Activated T-cell treated with anti-CD3 and anti-CD28 coated beads for 1 hour (primary cell): ENCODE results near the gene NOP14.
"Not testable (repeated sequence)": the region's sequence is repeated elsewhere in the genome, so short reads cannot be mapped to it uniquely, and the experiment has no call there.

Experiments
- DNase-seq: peaks from one replicate; pipeline ENCODE4 v3.0.0-alpha.2; 2020; ENCODE audit warnings: low read depth

The NOP14 gene

DNA sequence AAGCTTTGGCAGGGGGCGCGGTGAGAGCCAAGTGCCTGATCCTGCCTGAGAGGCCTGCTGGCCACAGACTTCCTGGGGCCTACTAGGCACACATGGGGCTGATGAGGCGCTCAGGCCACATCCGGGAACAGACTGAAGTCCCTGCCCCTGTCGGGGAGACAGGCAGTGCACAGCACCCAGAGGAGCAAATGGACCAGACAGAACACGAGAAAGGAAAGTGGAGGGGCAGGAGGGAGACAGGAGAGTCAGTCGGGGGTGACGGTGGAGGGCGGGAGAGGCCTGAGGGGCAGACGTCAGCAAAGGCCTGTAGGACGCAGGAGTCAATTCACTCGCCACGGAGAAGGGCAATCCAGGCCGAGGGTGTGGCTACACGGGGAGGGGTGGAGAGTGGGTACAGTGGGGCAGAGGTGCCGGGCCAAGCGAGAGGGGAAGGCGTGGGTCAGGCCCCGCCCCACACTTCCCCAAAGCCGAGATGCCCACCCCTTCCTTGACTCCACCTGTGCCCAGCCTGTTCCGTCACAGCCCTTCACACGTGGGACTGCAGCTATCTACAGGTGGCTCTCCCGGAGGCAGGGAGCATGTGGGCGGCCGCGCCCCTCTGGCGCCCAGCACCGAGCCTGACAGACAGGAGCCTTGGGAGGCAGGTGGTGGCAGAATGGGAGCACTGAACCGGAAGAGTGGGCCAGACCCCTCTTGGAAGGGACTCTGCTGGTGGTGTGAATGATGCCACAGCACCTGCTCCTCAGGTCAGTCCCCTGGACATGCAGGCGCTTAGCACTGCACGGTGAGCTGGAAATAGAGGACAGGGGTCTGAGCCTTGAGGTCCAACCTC is 20.5 kb downstream of the NOP14 start:
- DNase-seq = no peak

DNA sequence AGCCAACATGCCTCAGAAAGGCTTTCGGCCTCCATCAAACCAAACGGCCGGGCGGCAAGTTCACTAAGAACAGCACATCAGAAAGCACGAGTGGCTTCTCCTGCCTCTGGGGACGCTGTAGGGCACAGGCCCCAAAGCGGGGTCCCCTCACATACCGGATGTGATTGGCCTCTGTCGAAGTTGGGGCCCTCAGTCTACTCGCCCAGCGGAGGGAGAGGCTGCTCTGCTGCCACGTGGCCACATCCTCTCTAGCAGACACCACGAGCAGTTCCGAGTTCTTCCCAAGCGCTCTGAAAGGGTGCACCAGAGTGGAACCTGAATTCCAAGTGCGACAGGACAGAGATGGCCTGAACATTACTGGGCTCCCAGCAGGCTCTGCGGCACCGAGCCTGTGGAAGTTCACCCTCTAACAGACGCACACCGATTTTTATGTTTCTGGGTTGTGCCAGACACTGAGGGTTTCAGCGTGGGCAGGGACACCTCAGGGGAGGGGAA is 21.1 kb downstream of the NOP14 start:
- DNase-seq = no peak

DNA sequence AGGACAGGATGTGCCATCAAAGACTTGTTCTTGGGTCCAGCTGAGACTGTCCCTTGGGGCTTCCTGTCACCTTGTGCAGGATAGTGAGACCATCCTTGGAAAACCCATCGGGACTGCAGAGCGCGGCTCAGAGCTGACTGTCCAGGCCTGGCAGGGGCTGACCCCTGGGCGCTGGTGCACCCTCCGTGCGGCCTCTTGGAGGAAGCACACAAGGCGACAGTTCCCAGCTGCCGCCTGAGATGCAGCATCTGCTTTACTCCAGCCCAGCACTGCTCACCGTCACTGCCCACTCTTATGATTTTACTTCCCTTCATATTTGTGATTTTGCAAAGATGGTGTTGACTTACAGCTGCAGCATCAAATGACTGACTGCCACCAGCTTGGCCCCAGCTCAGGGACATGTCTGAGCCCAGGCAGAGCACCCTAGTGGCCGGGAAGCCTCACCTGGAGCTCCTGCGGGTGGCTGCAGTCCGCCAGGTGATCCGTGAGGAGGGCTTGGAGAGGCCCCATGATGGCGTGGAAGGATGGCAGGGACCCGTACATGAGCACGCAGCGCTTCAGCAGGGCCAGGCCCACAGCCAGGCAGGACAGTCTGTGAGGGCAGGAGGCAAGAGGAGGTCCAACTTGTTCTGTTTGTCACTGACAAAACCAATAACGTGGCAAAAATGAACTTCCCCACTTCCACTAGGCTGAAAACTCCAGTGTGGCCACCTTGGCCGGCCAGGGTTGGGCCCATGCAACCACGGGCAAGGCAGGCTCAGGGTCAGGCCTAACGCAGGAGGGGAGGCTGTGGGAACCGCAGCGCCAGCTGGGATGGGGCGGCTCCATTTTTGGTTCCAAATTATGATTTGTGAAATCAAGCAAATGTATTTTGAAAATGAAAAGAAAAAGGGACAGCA is 21.8 kb downstream of the NOP14 start:
- DNase-seq = no peak

DNA sequence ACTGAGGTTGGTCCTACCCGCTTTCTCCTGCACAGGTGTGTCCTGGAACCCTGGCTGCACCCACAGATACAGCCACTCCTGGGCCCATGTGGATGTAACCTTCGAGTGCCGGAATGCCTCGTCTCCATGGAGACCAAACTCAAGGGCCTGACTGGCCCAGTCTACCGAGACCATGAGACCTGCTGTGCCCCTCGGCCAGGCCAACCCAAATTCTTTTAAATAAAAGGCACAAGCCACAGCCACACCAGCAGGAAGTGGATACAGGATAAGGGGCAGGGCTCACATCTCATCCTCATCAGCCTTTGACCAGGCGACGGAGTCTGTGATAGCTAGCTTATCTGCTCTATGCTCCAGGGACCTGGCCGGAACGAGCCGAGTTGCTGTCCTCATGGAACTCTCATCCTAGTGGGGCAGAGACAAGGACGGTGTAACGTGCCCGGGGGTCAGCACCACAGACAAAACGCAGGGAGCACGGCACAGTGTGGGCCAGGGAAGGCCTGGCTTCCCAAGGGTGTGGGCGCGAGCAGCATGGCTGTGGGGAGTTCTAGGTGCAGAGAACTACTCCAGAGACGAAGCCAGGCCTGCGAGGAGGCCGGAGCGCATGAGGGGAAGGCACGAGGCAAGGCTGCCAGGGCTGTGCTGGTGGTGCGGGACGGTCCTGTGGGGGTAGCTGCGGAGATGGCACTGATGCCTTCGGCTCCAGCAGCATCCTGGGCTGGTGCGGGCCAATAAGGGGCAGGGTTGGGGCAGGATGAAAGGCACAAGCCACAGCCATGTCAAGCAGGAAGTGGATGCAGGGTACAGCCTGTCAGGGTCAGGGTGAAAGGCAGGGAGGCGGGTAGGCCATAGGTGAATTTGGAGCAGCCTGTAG is 22.7 kb downstream of the NOP14 start:
- DNase-seq = no peak

DNA sequence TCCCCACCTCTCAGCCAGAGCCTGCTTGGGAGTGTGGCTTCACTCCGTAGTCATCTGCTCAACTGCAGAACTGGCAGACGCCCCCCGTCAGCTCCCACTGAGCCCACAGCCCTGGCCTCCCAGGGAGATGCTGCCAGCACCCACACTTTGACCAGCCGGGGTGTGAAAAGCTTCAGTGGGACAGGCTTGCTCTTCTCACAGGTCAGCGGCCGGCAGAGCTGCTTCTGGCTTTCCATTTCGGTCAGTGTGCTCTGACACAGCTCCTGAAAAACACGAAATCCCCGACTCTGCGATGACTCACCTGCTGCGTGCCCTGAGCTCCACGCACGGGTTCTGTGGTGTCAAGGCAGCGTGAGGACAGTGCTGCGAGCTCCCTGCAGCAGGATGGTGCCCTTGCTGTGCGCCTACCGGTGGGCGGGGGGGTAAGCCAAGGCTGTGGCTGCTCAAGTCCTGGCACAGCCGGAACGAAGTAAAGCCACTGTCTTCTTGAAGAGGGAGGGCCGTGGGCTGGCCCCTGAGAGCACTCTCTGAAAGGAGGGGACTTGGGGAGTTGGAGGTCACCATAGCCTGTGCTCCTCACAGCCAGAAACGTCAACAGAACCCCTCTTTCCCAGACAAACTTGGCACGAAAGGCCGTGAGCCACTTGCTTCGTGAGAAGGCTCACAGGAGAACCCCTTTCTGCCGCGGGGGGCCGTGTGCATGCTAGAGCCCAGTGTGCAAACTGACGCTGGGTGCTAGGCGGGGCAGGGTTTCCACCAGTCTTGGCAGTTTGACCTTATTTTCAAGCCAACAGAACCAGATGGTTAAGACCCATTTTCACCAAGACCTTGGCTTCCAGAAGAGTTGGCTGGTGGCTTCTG is 23.6 kb downstream of the NOP14 start:
- DNase-seq = no peak

DNA sequence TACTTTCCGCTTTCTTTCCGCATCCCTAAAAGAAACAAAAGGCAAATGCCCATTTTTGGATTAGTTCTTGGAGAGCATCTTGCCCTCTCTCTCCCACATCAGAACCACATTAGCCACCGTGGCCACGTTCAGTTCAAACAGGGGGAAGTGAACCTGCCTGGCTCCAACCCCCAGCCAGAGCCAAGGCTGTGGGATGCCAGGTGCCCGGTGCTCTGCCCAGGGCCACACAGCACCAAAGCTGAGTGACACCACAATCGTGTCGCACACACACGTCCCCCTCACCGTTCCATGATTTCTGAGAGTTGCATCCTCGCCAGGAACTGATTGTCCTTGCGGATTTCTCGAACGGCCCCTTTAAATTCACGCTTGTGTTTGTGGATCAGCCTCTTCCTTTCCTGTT is 24.3 kb downstream of the NOP14 start:
- DNase-seq = no peak

DNA sequence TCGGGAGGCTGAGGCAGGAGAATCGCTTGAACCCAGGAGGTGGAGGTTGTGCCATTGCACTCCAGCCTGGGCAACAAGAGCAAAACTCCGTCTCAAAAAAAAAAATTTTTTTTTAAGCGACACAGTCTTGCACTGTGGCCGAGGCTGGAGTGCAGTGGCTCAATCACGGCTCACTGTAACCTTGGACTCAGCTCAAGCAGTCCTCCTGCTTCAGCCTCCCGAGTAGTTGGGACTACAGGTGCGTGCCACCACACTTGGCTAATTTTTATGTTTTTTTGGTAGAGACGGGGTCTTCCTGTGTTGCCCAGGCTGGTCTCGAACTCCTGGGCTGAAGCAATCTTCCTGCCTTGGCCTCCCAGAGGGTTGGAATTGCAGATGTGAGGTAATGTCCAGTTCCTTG is 24.8 kb downstream of the NOP14 start:
- not testable (repeated sequence) for DNase-seq

DNA sequence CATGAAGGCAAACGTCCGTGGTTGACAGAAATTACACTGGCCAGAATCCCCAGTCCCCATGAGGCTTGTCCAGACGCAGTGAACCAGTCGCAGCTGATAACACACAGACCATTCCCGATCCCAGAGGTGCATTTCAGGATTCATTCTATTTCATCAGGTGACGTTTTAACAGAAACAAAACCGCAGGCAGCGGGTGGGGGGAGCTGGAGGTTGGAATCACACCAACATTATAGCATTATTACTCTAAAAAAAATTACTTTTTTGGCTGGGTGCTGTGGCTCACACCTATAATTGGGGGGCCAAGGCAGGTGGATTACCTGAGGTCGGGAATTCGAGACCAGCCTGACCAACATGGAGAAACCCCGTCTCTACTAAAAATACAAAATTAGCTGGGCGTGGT is 25.2 kb downstream of the NOP14 start:
- DNase-seq = no peak

DNA sequence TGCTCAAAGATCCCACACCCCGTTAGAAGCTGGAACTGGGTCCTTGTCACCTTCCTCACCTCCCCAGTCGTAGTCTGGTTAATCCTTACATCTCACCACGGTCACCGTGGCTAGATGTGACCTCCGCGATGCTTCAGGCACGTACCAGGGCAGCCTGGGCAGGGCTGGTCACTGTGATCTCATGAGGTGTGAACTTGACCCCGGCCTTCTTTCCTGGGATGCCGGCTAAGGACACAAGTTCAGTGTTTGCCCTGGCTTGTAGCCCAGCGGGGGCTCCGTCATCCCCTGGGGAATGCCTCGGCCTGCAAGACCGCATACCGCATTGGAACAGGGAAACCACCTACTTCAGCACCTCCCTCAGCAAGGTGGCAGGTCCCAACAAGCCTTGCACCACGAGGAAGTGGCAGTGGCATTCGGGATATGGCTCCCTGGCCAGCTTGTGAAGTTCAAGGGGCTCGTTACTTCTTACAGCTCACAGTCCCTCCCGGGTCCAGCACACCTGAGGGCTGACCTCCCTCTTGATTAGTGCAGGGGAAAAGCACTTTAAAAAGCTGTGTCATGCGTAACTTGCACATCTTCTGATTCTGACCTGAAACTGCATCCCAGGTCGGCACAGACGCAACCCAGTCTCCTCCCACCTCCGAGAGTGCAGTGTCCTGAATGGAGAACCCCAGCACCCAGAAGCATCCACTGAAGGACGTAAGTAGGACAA is 25.9 kb downstream of the NOP14 start:
- no peak for DNase-seq

DNA sequence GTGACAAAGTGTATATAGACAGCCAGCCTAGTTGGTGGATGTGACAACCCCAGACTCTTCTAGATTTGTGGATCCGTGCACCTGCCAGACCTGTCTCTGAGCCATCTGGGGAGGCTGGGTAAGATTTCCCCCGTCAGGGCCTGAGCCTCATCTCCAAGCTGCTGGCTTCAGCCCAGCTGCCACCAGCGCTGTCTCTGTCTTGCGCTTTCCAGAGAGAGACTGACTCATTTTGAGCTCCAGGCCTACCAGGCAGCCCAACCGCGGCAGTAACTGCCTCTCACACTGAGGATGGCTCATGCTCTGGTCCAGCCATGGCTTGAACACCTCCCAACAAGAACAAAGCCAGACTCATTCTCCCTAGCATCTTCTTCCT is 26.4 kb downstream of the NOP14 start:
- no peak for DNase-seq

DNA sequence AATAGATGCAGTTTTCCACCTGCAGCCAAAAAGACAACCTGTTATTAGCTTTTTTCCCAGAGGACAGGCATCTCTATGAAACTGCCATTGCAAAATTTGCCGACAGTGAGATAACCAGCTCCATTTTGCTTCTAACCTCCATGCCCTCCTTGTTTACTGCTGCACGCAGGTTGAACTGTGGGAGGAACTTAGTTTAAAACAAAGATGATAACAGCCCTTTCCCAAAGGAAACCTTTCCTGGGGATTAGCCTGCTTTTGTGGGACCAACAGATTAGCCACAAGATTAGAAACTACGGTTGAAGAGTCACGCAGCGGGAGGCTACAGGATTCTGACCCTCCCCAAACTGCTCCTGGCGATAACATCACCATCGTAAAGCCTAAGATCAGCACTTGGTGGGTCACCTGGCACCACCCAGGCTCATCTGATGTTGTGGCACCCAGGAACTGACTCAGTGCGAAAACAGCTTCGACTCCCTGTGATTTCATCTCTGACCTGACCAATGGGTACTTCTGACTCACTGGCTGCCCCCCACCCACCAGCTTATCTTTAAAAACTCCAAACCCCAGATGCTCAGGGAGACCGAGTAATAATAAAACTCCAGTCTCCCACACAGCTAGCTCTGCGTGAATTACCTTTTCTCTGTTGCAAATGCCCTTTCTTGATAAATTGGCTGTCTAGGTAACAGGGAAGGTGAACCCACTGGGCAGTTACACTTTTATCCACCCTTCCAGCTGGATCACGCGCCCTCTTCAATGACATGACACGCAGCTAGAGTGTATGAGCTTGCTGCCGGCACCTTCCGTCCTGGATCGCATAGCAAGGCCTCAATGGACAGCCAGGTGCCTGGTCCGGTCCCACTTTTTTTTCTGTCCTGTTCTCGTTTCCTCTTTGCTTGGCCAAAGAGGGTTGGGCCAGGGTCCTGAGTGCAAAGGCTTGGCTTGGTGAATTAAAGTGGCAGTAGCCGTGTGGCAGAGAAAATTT is 27.2 kb downstream of the NOP14 start:
- no peak for DNase-seq

DNA sequence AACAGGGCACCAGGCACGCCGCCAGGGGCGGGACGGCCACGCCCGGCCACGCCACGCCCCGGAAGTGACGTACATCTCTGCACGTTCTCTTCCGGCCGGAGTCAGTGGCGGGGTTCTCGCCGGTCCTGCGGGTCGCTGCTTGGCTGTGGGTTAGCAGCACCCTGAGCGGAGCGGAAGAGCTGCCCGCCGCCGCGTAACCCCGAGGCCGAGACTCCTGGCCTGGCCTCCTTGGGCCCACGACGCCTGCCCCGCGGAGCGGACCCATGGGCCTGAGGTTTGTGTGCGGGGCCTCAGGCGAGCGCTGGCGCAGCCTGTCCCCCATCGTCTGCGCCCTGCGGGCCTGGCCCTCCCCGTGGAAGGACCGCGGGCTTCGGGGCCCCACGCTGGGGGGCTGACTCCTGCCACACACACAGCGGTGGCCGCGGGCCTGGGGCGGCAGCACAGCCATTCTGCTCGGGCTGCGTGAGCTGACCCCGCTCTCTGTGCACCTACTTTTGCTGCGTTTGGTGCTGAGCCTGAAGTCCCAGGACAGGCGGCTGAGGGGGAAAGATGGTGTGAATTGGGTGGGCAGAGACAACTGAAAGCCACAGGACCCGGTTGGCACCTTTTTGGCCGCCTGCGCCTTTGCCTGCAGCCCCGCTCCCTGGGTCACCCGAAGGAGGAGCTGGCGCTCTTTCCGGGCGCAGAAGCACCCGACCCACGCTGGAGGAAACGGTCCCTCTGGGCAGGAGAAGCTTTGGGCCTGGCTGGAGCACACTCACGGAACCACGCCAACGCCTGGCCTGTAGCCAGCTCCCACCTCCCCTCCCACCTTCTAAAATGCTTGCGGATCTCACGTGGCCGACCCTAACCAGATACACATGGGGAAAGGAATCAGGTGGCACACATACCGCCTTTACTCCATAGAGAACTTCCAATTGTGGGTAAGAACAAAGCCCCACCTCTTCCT is 28.1 kb downstream of the NOP14 start:
- peak; percentile 98 for DNase-seq

DNA sequence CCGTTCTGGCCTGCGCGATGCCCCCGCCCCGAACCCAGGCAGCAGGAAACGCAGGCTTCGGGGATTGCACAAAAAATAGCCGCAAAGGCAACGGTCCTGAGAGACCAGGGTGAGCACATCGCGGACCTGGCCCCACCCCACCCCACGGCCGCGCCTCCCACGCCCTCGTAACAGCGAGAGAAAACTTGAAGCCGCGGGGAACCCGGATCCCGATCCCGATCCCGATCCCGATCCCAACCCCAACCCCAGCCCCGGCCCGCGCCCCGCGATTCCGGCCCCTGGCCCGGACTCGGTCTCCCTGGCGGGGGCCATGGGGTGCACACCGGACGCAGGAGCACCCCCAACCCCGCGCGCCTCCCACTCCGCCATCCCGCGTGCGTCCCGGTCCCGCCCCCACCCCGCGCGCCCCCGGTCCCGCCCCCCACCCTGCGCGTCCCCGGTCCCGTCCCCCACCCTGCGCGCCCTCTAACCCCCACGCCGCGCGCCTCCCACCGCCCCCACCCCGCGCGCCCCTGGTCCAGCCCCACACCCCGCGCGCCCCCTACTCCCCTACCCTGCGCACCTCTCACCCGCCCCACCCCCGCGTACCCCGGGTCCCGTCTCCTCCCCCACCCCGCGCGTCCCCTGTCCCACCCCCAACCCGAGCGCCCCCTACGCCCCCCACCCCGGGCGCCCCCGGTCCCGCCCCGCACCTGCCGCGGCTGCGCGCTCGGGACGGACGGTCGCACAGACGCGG is 29.0 kb downstream of the NOP14 start:
- no peak for DNase-seq

DNA sequence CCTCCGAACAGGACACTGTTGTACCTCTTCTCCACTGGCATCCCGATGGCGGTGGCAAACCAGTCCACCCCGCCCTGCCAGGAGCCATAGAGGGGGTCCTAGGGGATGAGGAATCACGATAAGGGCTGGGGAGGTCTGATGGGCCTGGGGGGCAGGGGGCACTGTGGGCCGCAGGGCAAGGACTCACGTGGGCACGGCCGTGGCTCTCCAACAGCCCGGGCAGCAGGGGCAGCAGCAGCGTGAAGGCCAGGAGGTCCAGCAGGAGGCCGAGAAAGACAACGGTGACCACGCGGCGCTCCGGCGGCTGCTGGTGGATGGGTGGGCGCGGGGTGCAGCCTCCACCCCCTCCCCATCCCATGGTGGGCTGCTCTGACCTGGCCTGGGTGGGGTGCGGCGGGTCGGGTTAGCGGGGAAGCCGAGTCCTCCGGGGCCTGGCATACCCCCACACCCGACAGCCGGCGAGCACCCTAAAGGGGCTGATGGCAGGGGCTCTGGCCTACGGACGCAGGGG is 29.6 kb downstream of the NOP14 start:
- no peak for DNase-seq

DNA sequence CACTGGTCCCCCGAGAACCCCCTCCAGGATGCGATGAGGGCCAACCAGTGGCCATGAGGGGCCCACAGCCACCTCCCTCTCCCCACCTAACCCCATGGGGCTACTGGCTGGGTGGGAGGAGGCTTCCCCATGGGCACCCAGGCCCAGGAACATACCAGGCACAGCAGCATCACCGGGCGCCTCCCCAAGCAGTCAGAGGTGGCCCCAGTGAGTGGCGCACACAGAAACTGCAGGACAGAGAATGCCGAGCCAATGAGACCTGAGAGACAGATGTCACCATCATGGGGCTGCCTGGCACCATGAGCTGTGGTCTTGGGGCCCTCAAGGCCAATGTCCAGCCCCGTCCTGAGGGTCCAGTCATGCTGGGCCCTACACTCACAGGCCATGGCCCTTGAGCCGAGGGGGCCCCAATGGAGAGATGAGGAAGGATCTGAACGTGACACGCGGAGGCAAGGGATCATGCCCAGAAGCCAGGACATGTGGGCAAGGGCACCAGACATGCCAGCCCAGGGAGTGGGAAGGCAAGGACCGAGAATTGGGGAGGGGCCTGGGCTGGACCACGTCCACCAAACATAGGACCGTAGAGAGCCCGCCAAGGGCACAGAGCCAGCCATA is 30.1 kb downstream of the NOP14 start:
- no peak for DNase-seq

DNA sequence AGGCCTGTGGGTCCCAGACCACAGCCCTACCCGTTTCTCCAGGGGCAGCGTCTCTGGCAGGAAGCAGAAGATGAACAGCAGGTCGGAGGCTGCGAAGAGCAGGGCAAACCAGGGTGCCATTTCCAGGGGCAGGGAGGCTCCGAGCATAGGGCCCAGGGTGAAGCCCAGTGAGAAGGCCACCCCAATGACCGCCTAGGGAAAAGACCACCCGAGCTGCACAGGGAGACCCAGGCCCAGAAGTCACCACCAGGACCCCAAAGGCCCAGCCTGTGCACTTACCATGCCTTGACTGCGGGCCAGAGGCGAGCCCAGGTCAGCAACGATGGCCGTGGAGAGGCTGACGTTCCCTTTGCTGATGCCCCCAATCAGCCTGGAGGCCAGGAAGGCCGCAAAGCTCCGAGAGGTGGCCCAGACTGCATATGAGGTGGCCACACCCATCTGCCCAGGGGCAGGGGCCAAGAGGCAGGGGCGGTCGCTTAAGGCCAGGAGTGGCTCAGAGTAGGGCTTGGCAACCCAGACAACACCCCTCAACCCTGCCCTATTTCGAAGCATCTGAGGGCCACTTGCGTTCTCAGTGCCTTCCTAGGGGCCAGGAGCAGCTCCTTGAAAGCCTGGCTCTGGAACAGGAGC is 30.8 kb downstream of the NOP14 start:
- DNase-seq = no peak
